Endothelial cell (in vitro differentiated cells): ENCODE data around the gene THSD4. TPM values are rescaled to one million over a fixed set of nuclear protein-coding genes. Genes with fewer than 3 reads are reported as not detected.

Source experiments
- DNase-seq: peaks from one replicate; pipeline ENCODE4 v3.0.0; 2021; ENCODE audit warnings: low spot score
- H3K27ac Mint-ChIP-seq: one replicate; pipeline ENCODE4 v1.8.0; 2021; ENCODE audit warnings: mixed read lengths, inconsistent platforms; ENCODE audit not compliant: unreplicated experiment
- H3K27me3 Mint-ChIP-seq: one replicate; pipeline ENCODE4 v1.8.0; 2021; ENCODE audit warnings: mild to moderate bottlenecking, moderate library complexity, mixed read lengths, inconsistent platforms; ENCODE audit not compliant: unreplicated experiment
- H3K36me3 Mint-ChIP-seq: one replicate; pipeline ENCODE4 v1.8.0; 2021; ENCODE audit warnings: mild to moderate bottlenecking, low read depth, mixed read lengths, inconsistent platforms; ENCODE audit not compliant: unreplicated experiment
- H3K4me1 Mint-ChIP-seq: one replicate; pipeline ENCODE4 v1.8.0; 2021; ENCODE audit warnings: mild to moderate bottlenecking, mixed read lengths, inconsistent platforms; ENCODE audit not compliant: unreplicated experiment
- H3K4me3 Mint-ChIP-seq: one replicate; pipeline ENCODE4 v1.8.0; 2021; ENCODE audit warnings: mild to moderate bottlenecking, mixed read lengths, inconsistent platforms; ENCODE audit not compliant: unreplicated experiment
- H3K9me3 Mint-ChIP-seq: one replicate; pipeline ENCODE4 v1.8.0; 2021; ENCODE audit warnings: mixed read lengths, inconsistent platforms; ENCODE audit not compliant: unreplicated experiment
- total RNA-seq: library from RNA; stranded (reverse); fragmentation: NEBNext Ultra II Directional; extraction: Animal tissue kit (Norgen Biotek cat#: 25700); gene quantifications from one replicate; pipeline ENCODE4 v1.2.1, GENCODE V29; 2021; ENCODE audit not compliant: unreplicated experiment
- TF ChIP-seq, protein P1 (sequence below): fragments of 200-600 bp; sonication (generic); IDR thresholded peaks from one replicate; pipeline ENCODE4 v1.5.0; 2021; ENCODE audit warnings: antibody characterized with exemption; ENCODE audit not compliant: unreplicated experiment

Gene THSD4
- total RNA-seq, 1 donor from 2014 or later: 0.92 TPM

DNA sequence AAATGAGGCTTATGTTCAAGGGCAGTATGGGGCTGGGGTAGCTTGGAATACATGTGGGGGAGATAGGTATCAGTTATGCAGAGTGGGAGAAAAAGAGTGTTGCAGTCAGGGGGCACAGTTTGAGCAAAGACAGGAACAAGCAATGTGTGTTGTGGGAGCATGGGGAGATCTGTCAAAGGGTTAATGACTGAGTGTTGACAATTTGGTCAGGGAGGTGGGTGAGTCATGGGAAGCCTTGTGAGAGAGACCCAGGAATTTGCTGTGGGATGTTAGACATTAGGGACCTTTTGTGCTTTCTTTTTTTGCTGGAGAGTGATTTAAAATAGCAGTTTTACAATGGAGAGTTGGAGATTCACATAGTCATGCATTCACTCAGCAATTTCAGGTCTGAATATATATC, 473.5 kb downstream of the THSD4 start:
- H3K4me1 Mint-ChIP-seq: peaks cover 3% of the 10 kb centered on the region
- H3K27me3 Mint-ChIP-seq: peaks cover 2% of the 10 kb centered on the region
- peaks cover 3% of the 10 kb centered on the region for H3K36me3 Mint-ChIP-seq
- TF ChIP-seq, protein P1, sequence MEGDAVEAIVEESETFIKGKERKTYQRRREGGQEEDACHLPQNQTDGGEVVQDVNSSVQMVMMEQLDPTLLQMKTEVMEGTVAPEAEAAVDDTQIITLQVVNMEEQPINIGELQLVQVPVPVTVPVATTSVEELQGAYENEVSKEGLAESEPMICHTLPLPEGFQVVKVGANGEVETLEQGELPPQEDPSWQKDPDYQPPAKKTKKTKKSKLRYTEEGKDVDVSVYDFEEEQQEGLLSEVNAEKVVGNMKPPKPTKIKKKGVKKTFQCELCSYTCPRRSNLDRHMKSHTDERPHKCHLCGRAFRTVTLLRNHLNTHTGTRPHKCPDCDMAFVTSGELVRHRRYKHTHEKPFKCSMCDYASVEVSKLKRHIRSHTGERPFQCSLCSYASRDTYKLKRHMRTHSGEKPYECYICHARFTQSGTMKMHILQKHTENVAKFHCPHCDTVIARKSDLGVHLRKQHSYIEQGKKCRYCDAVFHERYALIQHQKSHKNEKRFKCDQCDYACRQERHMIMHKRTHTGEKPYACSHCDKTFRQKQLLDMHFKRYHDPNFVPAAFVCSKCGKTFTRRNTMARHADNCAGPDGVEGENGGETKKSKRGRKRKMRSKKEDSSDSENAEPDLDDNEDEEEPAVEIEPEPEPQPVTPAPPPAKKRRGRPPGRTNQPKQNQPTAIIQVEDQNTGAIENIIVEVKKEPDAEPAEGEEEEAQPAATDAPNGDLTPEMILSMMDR: no peak
- no peak for DNase-seq
- no peak overlapping the region for H3K27ac Mint-ChIP-seq
- no peak overlapping the region for H3K4me3 Mint-ChIP-seq
- H3K9me3 Mint-ChIP-seq: no peaks in the 10 kb centered on the region

DNA sequence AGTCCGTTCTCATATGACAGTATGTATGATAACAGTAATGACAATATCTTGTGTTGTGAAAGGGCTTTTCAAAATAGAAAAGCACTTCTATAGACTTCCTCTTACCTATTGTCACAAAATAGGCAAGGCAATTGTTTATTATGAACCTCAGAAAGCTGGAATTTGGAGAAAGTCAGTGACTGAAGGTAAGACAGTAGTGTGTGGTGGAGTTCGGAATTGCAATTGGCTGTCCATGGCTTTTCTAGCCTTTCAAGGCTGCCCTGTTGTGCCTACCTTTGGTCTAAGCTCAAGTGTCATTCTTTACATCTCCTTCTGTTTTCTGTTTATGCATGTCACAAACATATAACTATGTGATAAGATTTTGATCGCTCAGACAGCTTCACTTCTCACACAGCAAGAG, 475.8 kb downstream of the THSD4 start:
- no peak overlapping the region for H3K27ac Mint-ChIP-seq
- H3K4me3 Mint-ChIP-seq: no peak overlapping the region
- H3K27me3 Mint-ChIP-seq: peaks cover 2% of the 10 kb centered on the region
- H3K4me1 Mint-ChIP-seq: peaks cover 3% of the 10 kb centered on the region
- no peak for DNase-seq
- TF ChIP-seq, protein P1: no peak
- H3K36me3 Mint-ChIP-seq: peaks cover 9% of the 10 kb centered on the region
- H3K9me3 Mint-ChIP-seq: no peaks in the 10 kb centered on the region

GRCh38 chr15:71592203-71592602, 476.9 kb downstream of the THSD4 start:
- Mint-ChIP-seq H3K4me3 (no peak overlapping the region), H3K27me3 (peaks cover 2% of the 10 kb centered on the region), H3K36me3 (peaks cover 10% of the 10 kb centered on the region), H3K4me1 (peaks cover 3% of the 10 kb centered on the region), H3K9me3 (no peaks in the 10 kb centered on the region), H3K27ac (no peak overlapping the region)
- TF ChIP-seq, protein P1: no peak
- no peak for DNase-seq

GRCh38 chr15:71595846-71596553, 480.7 kb downstream of the THSD4 start:
- no peak for DNase-seq
- no peaks in the 10 kb centered on the region for H3K27me3 Mint-ChIP-seq
- peaks cover 10% of the 10 kb centered on the region for H3K36me3 Mint-ChIP-seq
- H3K27ac Mint-ChIP-seq: no peak overlapping the region
- H3K4me3 Mint-ChIP-seq: no peak overlapping the region
- H3K9me3 Mint-ChIP-seq: no peaks in the 10 kb centered on the region
- H3K4me1 Mint-ChIP-seq: peaks cover 3% of the 10 kb centered on the region
- TF ChIP-seq, protein P1: no peak

- peaks cover 10% of the 10 kb centered on the region for H3K36me3 Mint-ChIP-seq
- no peaks in the 10 kb centered on the region for H3K27me3 Mint-ChIP-seq
- H3K4me3 Mint-ChIP-seq: no peak overlapping the region
- peaks cover 3% of the 10 kb centered on the region for H3K4me1 Mint-ChIP-seq
- H3K9me3 Mint-ChIP-seq: no peaks in the 10 kb centered on the region
- TF ChIP-seq, protein P1: no peak
- H3K27ac Mint-ChIP-seq: no peak overlapping the region
- DNase-seq: no peak
Observed at GRCh38 chr15:71596672-71597071, 481.4 kb downstream of the THSD4 start.
